Ascending aorta (tissue), 2 donors: Measurements from ENCODE around the gene AHCYL1. TPM values are rescaled to one million over a fixed set of nuclear protein-coding genes. Genes with fewer than 3 reads are reported as not detected.

ENCODE experiments used
- DNase-seq, 2 donors: peaks; one replicate each; pipeline ENCODE4 v3.0.0-alpha.2; 2019; ENCODE audit warnings: low spot score in 2 of 2
- H3K27ac ChIP-seq, 2 donors: fragments of 200-600 bp; sonication (generic); one replicate each; pipeline ENCODE4 v1.5.1; 2016 to 2017; ENCODE audit warnings: mild to moderate bottlenecking in 1 of 2
- H3K27me3 ChIP-seq: fragments of 200-600 bp; sonication (generic); one replicate; pipeline ENCODE4 v1.5.1; 2017
- H3K36me3 ChIP-seq, 2 donors: fragments of 200-600 bp; sonication (generic); one replicate each; pipeline ENCODE4 v1.5.1; 2016
- H3K4me1 ChIP-seq, 2 donors: fragments of 200-600 bp; sonication (generic); one replicate each; pipeline ENCODE4 v1.5.1; 2016 to 2017; ENCODE audit warnings: mild to moderate bottlenecking in 1 of 2
- H3K4me3 ChIP-seq, 2 donors: fragments of 200-600 bp; sonication (generic); one replicate each; pipeline ENCODE4 v1.5.1; 2016 to 2017; ENCODE audit warnings: mild to moderate bottlenecking in 1 of 2
- H3K9me3 ChIP-seq, 2 donors: fragments of 200-600 bp; sonication (generic); one replicate each; pipeline ENCODE4 v1.5.1; 2016
- CTCF ChIP-seq, 3 experiments: fragments of 200-600 bp in 2 of 3; fragments of 450-650 bp in 1 of 3; sonication (generic) in 2 of 3; IDR thresholded peaks; one replicate each; pipeline ENCODE4 v1.5.1; 2016 to 2019; ENCODE audit warnings: antibody characterized with exemption in 3 of 3, mild to moderate bottlenecking in 1 of 3, moderate library complexity in 1 of 3
- intact Hi-C: fragments of 100-400 bp; cut with DNase I; formaldehyde crosslinking; loops from one replicate; pipeline ENCODE4 v1.15.1; 2023
- total RNA-seq: library from RNA; depleted of rRNA; stranded (reverse); fragments of >200 nt; gene quantifications from one replicate; pipeline ENCODE4 v1.1.0, GENCODE V29; 2016

The AHCYL1 gene
- total RNA-seq, 1 donor from 2014 or later = 49.1 TPM

GRCh38 chr1:110068646-110069403 lies 84.3 kb downstream of the AHCYL1 start:
- peak overlapping the region in 1 of 2 donors; percentile 29 for H3K4me3 ChIP-seq
- no peak for DNase-seq
- H3K36me3 ChIP-seq = no peaks in the 10 kb centered on the region
- H3K27ac ChIP-seq = no peak overlapping the region
- peaks cover 31% of the 10 kb centered on the region for H3K27me3 ChIP-seq
- no peak for TF ChIP-seq CTCF (IDR thresholded peaks at IDR 0.05)
- intact Hi-C loops = no loop called here
- H3K4me1 ChIP-seq = peaks cover 0 to 4% of the 10 kb centered on the region in 2 donors
- no peaks in the 10 kb centered on the region for H3K9me3 ChIP-seq

- H3K27me3 ChIP-seq = peaks cover 31% of the 10 kb centered on the region
- peaks cover 0 to 4% of the 10 kb centered on the region in 2 donors for H3K4me1 ChIP-seq
- TF ChIP-seq CTCF (IDR thresholded peaks at IDR 0.05) = no peak
- intact Hi-C loops = no loop called here
- H3K9me3 ChIP-seq = no peaks in the 10 kb centered on the region
- peak overlapping the region in 1 of 2 donors; percentile 47 for H3K4me3 ChIP-seq
- H3K36me3 ChIP-seq = no peaks in the 10 kb centered on the region
- no peak overlapping the region for H3K27ac ChIP-seq
- no peak for DNase-seq
Observed at GRCh38 chr1:110069404-110070281, 85.1 kb downstream of the AHCYL1 start.

DNA sequence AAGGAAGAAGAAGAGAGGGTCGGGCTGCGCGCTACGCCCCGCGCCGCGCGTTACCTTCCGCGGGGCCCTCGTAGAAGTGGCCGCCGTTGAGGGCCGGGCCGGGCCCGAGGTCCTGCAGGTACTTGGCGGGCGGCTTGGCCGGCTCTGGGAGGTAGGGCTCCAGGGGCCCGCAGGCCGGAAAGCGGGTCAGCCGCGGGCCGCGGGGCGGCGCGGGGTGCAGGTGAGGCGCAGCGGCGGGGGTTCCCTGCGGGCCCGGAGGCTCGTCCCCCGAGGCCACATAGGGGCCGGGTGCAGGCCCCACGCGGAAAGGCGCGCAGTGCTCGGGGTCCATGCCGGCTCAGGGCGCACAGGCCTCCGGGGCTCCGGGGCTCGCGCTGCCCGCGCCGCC lies 85.7 kb downstream of the AHCYL1 start:
- no peak overlapping the region for H3K27ac ChIP-seq
- peak overlapping the region in 1 of 2 donors; percentile 47 for H3K4me3 ChIP-seq

GRCh38 chr1:110070671-110071242 lies 86.2 kb downstream of the AHCYL1 start, which contains the start of gene ALX3:
Gene ALX3 (minus strand): TSS chr1:110070672. CDS start chr1:110070612, 60 bp downstream.
- Histone ChIP-seq H3K4me1 (peaks cover 0 to 4% of the 10 kb centered on the region in 2 donors), H3K9me3 (no peaks in the 10 kb centered on the region), H3K36me3 (no peaks in the 10 kb centered on the region), H3K27ac (no peak within 1 kb of the TSS), H3K27me3 (peaks cover 31% of the 10 kb centered on the region), H3K4me3 (peak within 1 kb of the TSS in 1 of 2 donors; percentile 47)
- intact Hi-C loops = no loop called here
- DNase-seq = no peak
- TF ChIP-seq CTCF (IDR thresholded peaks at IDR 0.05) = no peak

More for the DNA sequence above, 85.7 kb downstream of the AHCYL1 start:
- Histone ChIP-seq H3K27me3 (peaks cover 31% of the 10 kb centered on the region), H3K4me1 (peaks cover 0 to 4% of the 10 kb centered on the region in 2 donors), H3K9me3 (no peaks in the 10 kb centered on the region), H3K36me3 (no peaks in the 10 kb centered on the region)
- intact Hi-C loops = no loop called here
- no peak for DNase-seq
- no peak for TF ChIP-seq CTCF (IDR thresholded peaks at IDR 0.05)

Other genes starting within 250 kb of the AHCYL1 start
- 59.2 TPM for gene GSTM3, start 243.7 kb upstream of the AHCYL1 start, total RNA-seq
- gene EPS8L3, start 220.8 kb upstream of the AHCYL1 start, total RNA-seq = not detected
- gene CSF1, start 73.9 kb upstream of the AHCYL1 start, total RNA-seq = 140 TPM
- 20.0 TPM for gene STRIP1, start 49.9 kb downstream of the AHCYL1 start, total RNA-seq
- not detected for gene ALX3, start 85.9 kb downstream of the AHCYL1 start, total RNA-seq
- gene UBL4B, start 127.7 kb downstream of the AHCYL1 start, total RNA-seq = not detected
- 0.11 TPM for gene SLC6A17, start 165.7 kb downstream of the AHCYL1 start, total RNA-seq
- gene KCNC4, start 225.5 kb downstream of the AHCYL1 start, total RNA-seq = 8.4 TPM